NCI-H2029 treated with DMSO at 0.1 percent for 48 hours (cell line): Measurements from ENCODE around the gene RSPO4.
"Not testable (repeated sequence)": the region's sequence is repeated elsewhere in the genome, so short reads cannot be mapped to it uniquely, and the experiment has no call there.

Experiments
- DNase-seq: peaks from one replicate; lab custom pipeline; 2025; lab: John Stamatoyannopoulos, UW

The RSPO4 gene

DNA sequence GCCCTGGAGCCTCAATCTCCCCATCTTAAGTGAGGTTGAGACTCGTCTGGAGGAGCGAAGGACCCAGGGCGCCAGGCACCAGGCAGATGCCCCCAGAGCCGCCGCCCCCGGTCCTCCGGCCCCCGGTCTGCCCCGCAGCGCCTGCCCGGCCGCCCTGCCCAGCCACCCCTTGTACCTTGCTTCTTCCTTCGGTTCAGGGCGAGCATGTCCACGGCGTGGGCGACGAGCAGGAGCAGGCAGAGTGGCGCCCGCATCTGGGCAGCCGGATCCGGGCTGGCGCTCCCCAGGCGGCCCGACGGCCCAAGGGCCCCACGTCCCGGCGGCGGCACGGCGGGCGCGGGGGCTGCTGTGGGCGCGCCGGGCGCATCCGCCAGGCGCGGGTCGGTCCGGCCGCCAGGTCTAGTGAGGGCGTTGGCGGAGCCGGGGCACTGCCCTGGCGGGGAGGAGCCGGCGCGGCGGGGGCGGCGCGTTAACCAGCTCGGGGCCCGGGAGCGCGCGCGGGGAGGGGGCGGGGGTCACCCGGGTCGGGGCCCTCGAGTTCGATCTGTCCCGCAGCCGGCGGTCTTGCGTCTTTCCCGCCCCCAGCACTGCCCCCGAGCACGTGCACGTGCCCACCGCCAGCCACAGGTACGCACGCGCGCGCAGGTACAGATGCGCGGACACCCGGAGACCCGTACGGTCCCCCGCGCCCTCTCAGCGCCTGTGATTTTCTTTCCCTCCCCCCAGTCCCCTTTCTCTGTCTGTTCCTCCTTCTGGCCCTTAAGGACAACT lies at the start of gene RSPO4:
TSS of gene RSPO4 (minus strand) at position 401 of the 771 bp plus-strand sequence. CDS start at position 254, 147 bp downstream.
- no peak for DNase-seq

DNA sequence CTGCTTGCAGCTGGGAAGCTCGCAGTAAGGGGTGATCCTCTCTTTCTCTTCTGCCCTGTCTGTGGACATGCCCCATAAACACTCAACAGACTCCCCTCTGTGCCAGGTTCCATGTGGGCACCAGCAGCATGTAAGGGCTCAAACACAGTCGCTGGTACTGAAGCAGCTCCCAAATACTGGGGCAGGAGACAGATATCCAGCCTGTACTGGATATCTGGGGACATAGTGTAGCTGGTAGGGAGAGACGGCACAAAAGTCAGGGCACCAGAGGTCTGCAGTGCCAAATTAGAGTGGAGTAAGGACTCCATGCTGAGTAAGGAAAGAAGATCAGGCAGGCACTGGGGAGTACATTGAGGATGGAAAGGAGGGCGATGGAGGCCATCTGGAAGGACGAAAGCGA lies 48.3 kb upstream of the RSPO4 start:
- no peak for DNase-seq

DNA sequence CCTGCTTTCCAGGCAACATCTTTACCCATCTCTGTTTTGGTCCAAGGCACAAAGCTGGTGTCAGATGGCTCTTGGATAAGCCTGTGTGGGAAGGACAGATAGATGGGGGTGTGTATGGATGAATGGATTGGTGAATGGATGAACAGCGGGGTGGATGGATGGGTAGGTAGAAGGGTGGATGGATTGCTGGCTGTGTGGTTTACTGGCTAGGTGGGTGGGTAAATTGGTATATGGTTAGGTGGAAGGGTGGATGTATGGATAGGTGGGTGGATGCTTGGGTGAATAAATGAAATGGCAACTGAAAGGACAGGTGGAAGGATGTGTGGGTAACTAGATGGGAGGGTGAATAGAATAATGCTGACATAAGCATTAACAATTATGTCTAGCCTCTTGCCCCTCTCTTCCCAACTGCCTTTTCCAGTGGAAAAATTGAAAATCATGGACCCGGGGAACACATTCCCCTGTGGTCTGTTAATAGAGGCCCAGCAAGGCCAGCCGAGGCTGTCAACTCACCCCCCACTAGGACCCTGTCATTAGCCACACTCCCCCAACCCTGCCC lies 43.8 kb upstream of the RSPO4 start:
- DNase-seq: no peak

DNA sequence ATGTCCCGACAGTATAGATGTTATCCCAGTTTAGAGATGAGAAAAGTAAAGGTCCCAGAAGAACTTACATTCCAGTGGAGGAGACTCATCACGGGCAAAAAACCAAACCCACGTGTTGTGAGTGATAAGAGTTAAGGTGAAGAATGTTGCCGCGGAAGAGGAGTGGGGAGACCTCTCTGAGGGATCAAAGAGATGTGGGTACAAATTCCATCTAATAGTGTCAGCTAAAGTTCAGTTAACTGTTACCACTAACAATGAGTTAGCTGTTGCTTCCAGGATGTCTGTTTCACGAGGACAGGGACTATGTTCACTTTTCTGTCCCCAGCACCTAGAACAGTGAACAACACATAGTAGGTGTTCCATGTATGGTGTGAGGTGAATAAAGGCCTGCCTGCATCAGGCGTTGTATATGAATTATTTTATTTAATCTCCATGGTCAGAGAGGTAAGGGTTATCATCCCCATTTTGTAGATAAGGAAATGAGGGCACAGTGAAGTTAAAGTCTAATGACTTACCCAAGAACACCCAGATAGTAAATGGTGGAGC lies 39.8 kb upstream of the RSPO4 start:
- DNase-seq: no peak

DNA sequence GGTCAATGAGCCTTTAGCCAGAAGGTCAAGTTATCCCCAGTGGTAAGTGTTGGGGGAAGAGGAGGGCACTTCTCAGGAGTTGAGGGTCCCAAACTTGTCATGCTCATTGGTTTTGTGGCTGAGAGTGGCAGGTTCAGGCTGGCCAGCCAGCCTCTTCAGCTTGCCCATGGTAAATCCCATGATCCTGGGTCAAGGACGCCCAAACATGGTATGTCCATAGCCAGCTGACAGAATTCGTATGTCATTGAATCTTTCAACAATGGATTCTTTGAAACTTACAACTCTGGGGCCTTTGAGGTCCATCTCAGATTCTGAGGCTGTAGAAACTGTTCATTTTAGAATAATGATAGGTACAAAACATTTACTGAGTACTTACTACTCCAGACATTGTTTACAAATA lies 36.1 kb upstream of the RSPO4 start:
- no peak for DNase-seq

DNA sequence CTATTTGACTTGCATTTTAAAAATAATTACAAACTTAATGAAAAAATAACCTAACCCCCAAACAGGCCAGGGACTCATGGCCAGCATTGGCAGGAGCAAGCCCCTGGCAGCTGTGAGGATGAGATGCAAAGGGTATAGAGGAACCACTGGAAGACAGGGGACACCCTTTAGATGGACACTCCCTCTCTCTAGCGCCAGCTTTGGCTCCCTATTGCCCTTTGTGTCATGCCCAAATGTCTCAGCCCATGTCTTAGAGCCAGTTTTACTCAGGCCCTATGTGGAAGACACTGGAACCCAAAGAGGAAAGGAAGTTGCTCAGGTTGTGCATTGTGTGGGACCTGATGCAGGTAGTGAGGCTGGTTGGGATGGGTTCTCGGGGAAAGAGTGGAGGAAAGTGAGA lies 34.9 kb upstream of the RSPO4 start:
- DNase-seq: no peak

DNA sequence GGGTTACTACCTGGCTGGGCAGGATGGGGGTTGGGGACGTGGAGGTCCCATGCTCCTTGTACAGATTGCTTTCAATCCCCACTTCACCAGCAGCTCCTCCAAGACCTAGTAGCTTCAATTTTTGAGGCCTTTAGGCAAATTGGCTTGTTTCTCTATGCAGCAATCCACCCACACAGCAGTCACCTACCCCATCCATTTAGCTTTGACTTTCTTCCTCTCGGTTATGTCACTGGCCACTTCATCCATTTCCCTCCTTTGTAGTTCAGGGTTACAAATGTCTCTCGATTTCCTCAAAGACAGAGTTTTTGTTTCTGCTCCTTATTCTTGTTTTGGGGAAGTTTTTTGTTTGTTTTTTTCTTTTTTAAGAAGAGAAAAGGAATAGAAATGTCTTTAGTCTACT lies 33.4 kb upstream of the RSPO4 start:
- DNase-seq: no peak

DNA sequence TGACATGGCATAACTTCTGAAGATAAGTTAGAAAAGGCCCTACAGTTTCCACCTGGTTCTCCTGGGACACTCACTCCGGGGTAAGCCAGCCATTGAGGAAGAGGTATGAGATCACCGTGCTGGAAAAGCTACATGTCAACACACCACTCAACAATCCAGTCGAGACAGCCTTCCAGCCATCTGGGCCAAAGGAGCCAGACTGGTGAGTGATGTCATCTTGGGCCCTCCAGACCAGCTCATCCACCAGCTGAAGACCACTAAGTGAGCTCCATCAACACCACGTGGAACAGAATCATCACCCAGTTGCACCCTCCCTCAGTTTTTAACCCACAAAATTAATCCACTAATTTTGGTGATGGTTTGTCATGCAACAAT lies 32.3 kb upstream of the RSPO4 start:
- peak; percentile 53 for DNase-seq

DNA sequence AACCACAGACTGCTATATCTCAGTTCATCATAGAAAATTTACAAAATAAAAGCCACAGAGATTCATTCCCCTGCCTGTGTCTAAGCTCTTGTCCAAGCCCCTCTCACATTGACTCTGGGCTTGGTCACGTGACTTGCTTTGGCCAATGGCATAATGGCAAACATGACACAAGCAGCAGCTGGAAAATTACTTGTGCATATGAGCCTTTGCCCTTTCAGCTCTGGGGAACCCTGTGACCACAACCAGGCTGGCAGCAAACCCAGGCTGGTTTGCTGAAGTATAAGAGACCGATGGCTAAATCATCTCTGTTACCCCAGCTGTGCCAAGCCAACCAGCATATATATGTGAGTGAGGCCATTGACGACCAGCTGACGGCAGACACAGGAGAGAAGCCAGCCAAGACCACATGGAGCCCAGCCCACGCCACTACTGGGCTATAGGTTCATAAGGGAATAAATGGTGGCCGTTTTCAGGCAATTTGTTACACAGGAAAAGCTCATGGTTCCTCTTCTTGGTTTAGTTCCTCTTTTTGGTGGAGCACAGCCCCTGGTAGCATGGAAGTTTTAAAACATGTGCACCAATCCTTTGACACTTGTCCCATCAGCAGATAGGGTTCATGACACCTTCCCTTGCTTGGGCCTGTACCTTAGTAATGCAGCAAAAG lies 31.8 kb upstream of the RSPO4 start:
- DNase-seq: peak; percentile 3

DNA sequence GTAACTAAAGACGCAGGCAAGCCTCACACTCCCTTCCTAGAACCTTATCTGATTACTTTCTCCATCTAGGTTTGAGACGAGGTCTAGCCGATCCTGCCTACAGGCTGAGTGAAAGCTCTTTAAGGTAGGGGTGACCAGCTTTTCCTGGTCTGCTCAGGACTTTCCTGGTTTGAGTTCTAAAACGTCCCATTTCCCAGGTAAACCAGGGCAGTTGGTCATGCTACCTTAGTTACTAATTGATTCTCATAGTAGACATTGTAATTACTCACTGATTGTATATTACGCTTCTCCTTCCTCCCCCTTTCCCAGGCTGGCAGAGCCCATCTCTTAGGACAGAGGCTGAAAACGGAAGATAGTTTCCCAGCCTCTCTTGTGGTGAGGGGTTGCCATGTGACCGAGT lies 27.9 kb upstream of the RSPO4 start:
- DNase-seq: no peak

DNA sequence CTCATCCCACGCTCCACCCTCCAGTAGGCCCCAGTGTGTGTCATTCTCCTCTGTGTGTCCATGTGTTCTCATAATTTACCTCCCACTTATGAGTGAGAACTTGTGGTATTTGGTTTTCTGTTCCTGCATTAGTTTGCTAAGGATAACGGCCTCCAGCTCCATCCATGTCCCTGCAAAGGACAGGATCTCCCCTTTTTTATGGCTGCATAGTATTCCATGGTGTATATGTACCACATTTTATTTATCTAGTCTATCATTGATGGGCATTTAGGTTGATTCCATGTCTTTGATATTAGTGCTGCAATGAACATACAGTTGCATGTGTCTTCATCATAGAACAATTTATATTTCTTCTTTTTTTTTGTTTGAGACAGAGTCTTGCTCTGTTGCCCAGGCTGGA lies 24.1 kb upstream of the RSPO4 start:
- DNase-seq: not testable (repeated sequence)

DNA sequence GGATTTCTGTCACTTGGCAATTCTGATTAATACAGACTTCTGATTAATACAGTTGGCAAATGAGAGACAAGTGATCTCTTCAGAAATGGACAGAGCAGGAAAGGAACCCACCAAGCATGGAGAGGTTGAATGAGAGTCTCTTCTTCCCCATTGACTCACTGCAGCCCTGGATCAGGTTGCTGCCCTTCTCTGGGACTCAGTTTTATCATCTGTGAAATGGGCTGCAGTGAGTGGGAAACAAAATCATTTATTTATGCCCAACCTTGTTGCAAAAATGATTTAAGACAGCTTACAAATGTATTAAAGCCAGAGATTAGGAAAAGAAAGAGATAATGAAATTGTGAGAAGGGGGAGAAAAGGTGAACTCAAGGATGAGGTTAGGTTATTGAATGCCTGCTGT lies 20.8 kb upstream of the RSPO4 start:
- no peak for DNase-seq

DNA sequence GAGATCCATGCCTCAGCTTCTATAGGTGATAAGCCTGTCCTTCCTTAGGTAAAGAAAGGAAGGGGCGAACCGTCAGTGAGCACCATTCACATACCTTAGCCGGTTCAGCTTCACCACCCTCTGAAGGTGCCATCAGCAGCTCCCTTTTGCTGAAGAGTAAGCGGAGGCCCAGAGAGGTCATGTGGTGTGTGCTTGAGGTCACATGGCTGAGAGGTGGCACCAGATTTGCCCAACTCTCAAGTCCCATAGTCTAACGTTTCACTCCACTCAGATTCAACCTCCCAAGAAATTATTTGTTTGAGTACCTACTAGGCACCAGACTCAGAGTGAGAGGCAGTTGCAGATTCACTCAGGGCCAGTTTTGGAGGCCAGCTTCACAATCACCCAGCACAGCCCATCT lies 18.5 kb upstream of the RSPO4 start:
- no peak for DNase-seq

DNA sequence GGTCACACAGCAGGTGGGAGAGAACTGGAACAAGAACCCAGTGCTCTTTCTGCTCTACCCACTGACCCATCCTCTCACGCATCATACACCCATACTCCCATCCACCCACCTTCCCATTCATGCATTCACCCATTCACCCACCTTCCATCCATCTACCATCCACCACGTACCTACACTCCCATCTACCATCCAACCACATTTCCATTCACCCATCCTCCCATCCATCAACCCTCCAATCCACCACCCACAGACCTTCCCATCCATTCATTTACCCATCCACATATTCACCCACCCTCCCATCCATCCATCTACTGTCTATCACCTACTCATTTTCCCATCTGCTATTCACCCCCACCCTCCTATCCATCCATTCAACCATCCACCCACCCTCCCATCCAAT lies 17.2 kb upstream of the RSPO4 start:
- no peak for DNase-seq

DNA sequence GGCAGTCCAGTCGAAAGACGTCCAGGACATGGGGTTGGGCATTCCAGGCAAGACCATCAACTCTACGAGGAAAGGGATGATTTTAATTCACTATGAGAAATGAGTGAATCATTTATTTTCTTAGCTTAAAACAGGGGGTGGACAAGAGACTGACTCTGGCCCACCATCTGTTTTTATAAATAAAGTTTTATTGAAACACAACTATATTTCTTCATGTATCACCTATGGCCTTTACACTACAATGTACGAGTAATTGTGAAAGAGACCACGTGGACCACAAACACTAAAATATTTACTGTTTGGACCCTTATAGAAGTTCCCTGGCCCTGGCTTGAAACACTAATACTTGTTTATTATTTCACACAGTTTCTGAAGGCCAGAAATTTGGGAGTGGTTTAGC lies 15.6 kb upstream of the RSPO4 start:
- no peak for DNase-seq

DNA sequence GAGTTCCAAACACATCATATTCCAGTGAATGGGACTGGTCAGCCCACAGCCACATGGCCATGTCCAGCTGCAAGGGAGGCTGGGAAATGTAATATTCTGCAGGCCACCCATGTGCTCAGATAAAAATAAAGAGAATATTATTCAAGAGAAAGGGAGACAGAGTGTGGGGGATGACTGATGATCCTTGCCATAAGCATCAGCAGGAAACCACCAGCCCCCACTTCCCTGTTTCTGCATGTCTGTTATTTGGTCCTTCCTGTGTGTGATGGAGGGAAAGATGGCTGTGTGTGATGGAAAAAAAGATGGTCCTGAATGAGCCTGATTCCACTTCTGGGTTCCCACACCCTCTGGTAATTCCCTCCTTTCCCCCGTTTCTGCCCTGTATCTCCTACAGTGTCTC lies 13.1 kb upstream of the RSPO4 start:
- DNase-seq: no peak

DNA sequence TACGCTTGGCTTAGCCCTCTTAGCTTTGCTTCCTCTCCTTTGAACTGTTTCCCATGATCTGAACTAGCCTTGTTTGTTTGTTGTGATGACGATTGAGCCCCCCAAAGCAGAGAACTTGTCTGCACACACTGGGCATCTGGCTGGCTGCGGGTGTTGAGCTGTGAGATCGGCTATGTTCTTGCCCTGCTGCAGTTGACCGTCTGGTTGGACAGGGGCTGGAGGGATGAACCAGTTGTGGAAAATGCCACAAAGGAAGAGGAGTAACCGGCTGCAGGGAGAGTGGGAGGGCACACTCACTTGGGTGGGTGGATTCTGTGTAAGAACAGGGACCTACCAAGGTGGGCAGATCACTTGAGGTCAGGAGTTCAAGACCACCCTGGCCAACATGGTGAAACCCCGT lies 12.4 kb upstream of the RSPO4 start:
- no peak for DNase-seq

DNA sequence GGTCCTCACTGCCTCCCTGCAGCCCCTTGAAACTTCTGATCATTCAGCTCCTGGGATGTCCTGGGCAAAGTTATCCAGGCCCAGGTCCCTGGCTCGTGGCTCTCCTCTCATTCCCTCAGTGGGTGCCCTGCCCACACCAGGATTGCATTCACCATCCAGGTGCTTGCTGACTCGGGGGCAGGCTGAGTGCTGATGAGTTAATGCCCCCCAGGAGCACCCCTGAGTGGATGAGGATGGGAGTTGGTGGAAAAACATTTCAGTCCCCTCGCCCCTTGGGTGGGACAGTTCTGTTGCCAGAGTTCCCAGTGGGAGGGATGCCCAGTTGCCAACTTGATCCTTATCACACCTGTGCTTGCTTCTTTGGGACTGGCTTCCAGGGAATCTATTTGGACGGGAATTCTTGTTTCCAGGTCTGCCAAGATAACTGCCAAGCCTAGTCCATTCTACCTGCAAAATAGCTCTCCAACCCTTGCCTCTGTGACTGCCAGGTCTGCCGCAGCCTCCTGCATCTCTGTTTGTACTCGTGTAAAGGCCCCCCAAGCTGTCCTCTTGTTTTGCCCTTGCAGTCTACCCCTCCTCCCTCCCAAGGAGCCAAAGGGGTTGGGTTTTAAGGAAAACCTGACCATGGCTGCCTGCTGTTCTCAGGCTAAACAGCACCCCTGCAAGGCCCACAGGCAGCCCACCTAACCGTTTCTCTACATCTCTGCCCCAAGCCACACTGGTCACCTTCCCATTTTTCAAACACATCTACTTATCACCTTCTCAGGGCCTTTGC lies 11.6 kb upstream of the RSPO4 start:
- DNase-seq: no peak

DNA sequence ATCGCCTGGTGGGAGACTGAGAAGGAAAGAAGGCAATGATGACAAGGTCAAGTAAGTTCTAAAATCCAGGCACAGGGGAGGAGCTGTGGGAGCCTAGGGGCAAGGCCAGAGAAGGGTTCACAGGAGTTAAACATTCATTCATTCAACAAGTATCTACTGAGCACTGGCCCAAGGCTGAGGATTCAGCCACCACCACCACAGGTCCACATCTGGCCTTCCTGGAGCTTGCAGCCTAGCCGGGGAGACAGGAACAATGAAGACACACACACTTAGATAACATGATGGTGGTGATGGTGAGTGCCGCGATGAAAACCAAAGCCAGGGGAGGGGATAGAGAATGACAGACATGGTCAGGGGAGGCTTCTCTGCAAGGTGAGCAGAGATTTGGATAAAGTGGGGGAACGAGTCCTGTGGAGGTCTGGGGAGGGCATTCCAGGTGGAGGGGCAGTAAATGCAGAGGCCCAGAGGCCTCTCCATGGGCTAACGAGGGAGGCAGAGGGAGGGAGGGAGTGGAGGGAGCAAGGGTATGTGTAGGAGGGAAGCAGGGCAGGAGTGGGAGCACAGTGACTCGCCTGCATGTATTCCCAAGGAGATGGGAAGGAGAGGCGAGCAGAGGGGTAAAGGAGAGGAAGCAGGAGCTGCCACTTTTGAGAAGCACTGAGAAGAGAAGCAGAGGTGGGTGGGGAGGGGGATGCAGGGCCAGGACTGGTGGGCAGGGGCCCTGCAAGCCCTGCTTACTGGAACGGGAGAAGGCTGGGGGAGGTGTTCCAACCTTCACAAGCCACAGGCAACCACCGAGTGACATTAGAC lies 10.5 kb upstream of the RSPO4 start:
- no peak for DNase-seq

DNA sequence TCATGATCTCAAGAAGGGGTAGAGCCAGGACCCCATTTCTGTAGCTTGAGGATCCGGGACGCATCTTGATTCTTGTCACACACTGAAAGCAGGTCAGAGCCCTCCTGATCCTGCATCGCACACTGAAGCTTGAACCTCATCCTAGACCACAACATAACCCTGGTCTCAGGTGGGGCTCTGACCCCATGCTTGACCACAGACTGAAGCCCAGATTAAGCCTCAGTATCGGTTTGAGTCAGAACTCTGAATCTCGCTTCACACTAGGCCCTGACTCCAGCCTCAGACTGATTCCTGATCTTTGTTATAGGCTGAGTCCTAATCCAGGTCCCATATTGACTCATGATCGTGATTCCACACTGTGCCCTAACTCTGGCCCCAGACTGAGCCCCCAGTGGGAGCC lies 8.5 kb upstream of the RSPO4 start:
- no peak for DNase-seq

DNA sequence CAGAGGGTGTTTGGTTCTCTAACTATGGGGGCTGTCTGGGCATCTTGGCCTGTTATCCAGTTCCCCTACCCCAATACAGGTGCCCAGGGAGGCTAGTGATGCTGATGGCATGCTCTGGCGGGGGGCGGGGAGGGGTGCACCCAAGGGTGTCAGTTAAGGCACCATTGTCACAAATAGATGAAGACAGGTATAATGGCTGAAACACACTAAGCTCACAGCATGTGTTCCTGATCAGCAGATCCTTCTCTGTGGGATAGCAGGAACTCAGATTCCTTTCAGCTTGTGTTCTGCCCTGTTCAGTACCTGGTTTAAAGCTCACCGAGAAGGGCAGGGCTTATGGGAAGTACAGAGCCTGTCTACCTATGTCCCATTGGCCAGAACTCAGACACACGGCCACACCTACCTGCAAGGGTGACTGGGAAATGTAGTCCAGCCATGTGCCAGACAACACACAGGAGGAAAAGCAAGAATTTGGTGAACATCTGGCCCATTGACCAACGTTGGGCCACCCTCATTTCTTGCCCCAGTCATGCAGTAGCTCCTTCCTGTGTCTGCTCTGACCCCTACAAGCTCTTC lies 3.4 kb upstream of the RSPO4 start:
- DNase-seq: peak; percentile 4
